LNCaP clone FGC (cell line): ENCODE data around the gene ABCD4.
A peak's percentile ranks its signal among the peaks of the same experiment; 100 is the strongest.

Experiments used
- DNase-seq: peaks from one replicate; pipeline ENCODE4 v3.0.0-alpha.2; 2011; ENCODE audit warnings: low read depth
- H3K4me3 ChIP-seq: 2 replicates; pipeline ENCODE4 v1.5.1; 2011; ENCODE audit warnings: mild to moderate bottlenecking, low read depth, low read length, control low read depth
- CTCF ChIP-seq: IDR thresholded peaks from 2 replicates; pipeline ENCODE4 v1.5.1; 2012; ENCODE audit warnings: mild to moderate bottlenecking; ENCODE audit not compliant: control insufficient read depth, insufficient read depth; ENCODE audit errors: extremely low read depth

Gene ABCD4

GRCh38 chr14:74324931-74325361 lies 22.2 kb upstream of the ABCD4 start:
- no peak overlapping the region for H3K4me3 ChIP-seq
- peak; percentile 40 for TF ChIP-seq CTCF
- DNase-seq: no peak

- TF ChIP-seq CTCF: no peak
- no peak overlapping the region for H3K4me3 ChIP-seq
- DNase-seq: no peak
These were observed 11.8 kb upstream of the ABCD4 start for GRCh38 chr14:74314576-74314975.

- H3K4me3 ChIP-seq: no peak overlapping the region
- no peak for DNase-seq
- TF ChIP-seq CTCF: no peak
These were observed 10.9 kb upstream of the ABCD4 start for GRCh38 chr14:74313601-74314000.

- no peak for DNase-seq
- TF ChIP-seq CTCF: no peak
- no peak overlapping the region for H3K4me3 ChIP-seq
These were observed 9.4 kb upstream of the ABCD4 start for GRCh38 chr14:74312161-74312560.

GRCh38 chr14:74309125-74310022 lies 6.6 kb upstream of the ABCD4 start:
- DNase-seq: no peak
- TF ChIP-seq CTCF: no peak
- H3K4me3 ChIP-seq: no peak overlapping the region

GRCh38 chr14:74308695-74309094 lies 6.0 kb upstream of the ABCD4 start:
- TF ChIP-seq CTCF: no peak
- DNase-seq: no peak
- H3K4me3 ChIP-seq: no peak overlapping the region
